Stimulated activated CD8-positive, alpha-beta memory T cell treated with anti-CD3 and anti-CD28 coated beads, Interleukin-12 subunit alpha, Interleukin-12 subunit beta, amount 100 ng/mL, for 24 hours (primary cell): ENCODE measurements around the gene PDCD1.
"Not testable (repeated sequence)": the region's sequence is repeated elsewhere in the genome, so short reads cannot be mapped to it uniquely, and the experiment has no call there.

ENCODE experiments used
- DNase-seq: peaks from one replicate; pipeline ENCODE4 v3.0.0-alpha.2; 2020; ENCODE audit errors: extremely low read depth

PDCD1 gene

DNA sequence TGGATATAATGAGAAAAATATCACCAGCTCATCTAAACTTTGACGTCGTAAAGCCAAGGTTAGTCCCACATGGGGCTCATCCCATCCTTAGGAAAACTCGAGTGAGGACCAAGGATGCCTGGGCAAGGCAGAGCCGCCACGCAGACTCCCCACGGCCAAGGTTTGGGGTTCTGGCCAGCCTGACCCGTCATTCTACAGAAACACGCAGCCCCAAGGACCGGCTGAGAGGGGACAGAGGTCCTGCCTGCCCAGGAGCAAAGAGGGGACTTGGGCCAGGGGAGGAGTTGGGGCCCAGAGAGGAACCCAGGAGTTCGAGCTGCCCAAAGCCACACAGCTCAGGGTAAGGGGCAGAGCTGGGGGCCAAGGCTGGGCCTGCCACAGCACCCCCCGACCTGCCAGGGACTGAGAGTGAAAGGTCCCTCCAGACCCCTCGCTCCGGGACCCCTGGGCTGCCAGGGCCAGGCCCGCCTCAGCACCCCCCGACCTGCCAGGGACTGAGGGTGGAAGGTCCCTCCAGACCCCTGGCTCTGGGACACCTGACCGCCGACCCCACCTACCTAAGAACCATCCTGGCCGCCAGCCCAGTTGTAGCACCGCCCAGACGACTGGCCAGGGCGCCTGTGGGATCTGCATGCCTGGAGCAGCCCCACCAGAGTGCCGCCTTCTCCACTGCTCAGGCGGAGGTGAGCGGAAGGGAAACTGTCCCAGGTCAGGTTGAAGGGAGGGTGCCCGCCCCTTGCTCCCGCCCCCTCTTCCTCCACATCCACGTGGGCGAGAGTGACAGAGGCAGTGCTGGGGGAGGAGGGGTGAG, at the start of gene PDCD1:
Gene PDCD1 (minus strand): TSS at position 689 of the 811 bp plus-strand sequence. CDS start 56 bp downstream, at position 633.
- DNase-seq, result no peak

DNA sequence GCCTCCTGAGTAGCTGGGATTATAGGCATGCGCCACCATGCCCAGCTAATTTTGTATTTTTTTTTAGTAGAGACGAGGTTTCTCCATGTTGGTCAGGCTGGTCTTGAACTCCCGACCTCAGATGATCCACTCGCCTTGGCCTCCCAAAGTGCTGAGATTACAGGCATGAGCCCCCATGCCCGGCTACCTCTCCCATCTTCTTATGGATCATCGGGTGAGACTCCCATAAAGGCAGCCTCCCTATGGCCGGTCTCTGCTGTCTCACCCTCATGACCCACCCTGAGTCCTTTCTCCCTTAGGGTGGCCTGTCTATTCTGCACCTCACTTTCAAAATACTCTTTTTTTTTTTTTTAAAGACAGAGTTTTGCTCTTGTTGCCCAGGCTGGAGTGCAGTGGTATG, 49.1 kb upstream of the PDCD1 start:
- not testable (repeated sequence) for DNase-seq

GRCh38 chr2:241906826-241907570, 48.3 kb upstream of the PDCD1 start:
- no peak for DNase-seq

DNA sequence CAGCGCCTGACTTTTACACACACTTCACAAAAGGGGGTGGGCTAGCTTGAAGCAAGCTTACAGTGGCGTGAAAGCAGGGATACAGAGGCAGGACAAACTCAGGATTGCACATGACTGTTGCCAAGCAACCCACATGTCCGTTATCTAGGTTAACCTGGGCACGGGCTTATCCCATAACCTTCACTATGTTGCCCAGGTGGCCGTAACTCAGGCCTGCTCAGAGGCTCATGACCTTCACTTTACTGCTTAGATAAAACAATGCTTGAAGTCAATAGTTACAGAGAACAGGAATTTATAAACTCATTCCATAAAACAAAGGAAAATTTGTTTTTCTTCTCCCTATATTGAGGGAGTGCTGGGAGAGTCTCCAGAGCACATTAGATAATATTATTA, 47.7 kb upstream of the PDCD1 start:
- DNase-seq, result not testable (repeated sequence)

DNA sequence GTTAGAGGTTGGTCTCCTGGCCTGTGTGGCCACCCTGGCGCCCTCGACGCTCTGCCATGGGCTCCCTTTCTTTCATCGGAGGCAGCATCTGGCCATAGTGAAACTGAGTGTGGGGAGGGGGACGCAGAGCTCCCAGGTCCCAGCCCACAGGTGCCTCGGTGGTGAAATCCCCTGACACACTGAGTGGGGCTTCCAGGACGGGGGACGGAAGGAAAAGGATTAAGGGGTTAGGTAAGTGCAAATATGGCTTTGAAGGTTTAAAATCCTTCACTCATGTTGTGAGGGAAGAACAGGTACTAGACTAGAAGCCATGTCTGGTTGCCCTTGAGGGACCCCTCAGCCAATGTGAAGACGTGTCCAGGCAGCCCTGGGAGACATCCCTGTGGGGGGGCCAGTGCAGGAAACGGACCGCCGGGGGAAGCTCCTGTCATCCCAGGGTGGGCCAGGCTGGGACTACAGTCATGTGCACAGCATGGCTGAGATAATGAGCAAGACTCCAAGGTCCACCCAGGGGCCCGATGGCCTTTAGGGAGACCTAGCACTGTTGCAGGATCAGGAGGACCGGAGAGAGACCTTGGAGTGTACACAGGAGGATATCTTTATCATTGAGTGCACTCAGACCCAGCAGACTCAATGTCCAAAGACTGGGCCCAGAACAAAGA, 47.2 kb upstream of the PDCD1 start:
- no peak for DNase-seq

GRCh38 chr2:241904791-241905710, 46.4 kb upstream of the PDCD1 start:
- DNase-seq, result no peak

DNA sequence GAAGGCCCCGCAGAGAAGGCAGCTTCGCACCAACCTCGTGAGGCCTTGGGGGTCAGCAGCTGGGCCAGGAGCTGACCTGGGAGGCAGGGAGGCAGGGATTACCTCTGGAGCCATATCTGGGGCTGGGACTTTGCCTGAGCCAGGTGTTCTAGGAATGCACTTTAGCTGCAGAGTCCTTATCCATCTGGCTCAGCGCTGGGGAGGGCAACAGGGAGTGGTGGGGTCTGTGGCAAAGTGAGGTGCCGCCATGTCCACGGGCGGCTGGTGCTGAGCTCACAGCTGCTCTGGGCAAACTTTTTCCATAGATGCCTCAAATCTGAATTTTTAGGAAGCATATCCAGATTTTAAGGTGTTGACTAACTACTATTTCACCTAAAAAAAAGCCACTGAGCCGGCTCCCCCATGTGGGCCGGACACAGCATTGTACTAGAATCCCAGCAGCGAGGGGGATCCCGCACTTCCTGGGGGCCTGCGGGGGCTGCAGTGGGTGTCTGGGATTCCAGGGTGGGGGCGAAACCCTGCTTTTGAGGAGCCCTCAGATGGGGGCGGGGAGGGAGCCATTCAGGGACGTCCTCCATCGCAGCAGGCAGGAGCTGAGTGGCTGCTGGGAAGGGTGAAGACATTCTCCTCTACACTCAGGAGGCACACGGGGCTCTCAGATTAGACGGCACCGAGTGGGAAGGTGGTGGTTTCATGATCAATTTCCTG, 45.5 kb upstream of the PDCD1 start:
- DNase-seq, result no peak

GRCh38 chr2:241903121-241904010, 44.7 kb upstream of the PDCD1 start:
- no peak for DNase-seq

GRCh38 chr2:241902357-241902991, 43.8 kb upstream of the PDCD1 start:
- no peak for DNase-seq

DNA sequence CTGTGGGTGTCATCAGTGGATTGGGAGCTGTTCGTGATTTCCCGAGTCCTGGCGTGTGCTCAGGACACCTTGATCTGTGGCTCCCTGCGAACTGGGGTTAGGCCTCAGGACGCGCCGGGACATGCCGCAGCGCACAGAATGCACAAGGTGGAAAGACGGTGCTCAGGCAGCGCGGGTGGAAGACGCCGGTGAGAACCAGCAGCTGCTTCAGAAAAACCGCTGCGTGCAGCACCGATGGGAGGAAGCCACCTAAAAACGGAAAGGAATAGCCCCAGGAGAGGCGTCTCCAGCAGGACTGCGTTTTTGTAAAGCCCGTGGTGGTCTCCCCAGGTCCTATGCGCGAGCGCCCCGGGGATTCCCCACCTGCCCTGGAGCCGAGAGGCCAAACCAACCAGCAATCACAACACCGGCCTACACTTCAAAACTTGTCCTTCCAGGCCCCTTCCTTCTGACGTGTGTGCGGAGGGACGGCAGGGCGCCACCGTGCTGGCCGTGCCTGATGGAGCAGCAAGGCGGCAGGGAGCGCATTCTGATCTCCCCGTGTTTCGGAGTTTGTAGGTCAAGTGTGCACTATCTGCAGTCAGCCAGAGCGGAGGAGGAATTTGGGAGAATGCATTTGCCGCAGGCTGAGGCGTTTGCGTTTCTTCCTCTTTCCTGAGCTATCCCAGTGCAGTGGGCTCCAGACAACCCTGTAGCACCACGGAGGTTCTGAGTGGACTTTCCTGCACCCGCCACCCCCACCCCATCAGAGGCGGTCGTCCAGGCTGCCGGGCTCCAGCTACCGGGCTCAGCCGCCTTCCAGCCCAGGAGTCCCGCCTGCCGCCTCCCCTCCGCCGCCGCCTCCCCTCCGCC, 43.0 kb upstream of the PDCD1 start:
- DNase-seq, result no peak

- DNase-seq, result no peak
Measured at GRCh38 chr2:241901018-241901380, 42.3 kb upstream of the PDCD1 start.

DNA sequence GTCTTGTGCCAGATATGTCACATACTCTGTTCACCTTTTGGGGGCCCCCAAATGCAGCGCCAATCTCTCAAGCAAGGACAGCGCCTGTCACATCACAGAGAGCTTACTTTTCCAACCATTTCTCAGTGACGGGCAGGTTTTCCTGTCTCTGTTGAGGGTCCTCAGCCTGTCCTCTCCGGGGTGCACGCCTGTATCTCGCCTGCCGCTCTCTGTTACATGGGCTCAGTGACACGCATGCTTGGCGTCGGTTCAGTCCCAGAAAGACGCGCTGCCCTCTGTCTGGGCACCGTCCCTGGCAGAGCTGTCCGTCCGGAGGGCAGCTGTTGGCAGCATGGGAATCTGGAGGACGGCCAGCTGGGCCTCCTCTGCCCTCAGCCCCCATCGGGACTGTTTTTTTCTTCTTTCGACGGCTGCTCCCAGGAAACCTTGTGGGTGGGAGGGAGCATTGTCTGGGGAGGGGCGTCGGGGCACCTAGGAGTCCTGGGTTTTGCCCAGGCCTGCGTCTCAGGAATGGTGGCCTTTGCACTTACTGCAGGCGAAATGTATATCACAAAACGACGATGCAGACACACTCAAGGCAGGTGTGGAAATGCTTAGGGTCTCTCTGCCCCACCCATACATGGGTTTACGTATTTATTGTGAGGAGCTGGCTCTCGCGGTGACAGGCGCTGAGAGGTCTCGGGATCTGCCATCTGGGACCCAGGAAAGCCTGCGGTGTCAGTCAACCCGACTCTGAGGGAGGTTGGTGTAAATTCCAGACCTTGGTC, 41.7 kb upstream of the PDCD1 start:
- DNase-seq, result no peak

- no peak for DNase-seq
Measured at GRCh38 chr2:241898463-241899270, 40.0 kb upstream of the PDCD1 start.

DNA sequence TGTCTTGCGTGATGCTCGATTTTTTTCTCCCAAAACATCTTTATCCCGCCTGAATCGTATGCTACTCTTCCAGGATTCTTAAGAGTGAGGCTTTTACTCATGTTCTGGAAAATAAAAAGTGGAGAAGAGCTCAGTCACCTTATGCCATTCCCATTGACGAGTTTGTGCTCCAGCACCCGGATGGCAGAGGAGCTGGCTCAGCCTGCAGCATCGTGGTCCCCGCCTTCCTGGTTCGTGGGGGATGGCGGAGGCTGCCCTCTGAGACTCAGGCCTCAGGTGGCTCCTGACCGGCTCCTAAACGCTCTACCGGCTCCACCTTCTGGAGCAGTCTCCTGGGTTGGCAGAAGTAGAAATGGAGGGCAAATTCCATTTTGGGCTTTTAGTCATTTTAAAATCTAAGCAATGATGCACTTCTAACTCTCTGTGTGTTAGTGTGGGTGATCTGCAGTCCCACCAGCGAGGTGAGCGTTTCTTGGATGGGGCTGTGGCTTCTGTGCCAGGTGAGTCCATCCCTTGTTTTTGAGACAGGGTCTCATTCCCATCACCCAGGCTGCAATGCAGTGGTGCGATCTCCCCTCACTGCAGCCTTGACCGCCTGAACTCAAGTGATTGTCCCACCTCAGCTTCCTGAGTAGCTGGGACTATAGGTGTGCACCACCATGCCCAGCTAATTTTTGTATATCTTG, 38.7 kb upstream of the PDCD1 start:
- no peak for DNase-seq

DNA sequence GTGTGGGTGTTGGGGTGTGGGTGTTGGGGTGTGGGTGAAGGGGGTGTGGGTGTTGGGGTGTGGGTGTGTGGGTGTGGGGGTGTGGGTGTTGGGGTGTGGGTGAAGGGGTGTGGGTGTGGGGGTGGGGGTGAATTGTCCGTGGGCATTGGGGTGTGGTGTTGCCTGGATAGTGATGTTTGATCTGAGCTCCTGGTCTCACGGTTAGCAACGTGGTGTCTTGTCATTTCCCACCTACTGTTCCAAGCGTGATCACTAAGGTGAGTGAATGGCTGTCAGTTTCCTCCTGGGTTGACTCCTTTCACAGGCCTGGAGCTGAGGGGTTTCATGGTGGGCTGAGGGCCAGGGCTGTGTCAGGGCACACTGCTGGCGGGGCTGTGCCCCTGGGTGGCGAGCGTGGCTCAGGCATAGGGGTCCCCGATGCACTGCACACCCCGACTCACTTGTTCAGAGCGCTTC, 38.1 kb upstream of the PDCD1 start:
- DNase-seq, result no peak
